Astrocyte of the cerebellum (primary cell): ENCODE measurements around the gene SLC41A3.

ENCODE experiments used
- DNase-seq: peaks from one replicate; pipeline ENCODE4 v3.0.0-alpha.2; 2011; ENCODE audit warnings: low read depth
- H3K4me3 ChIP-seq: 2 replicates; pipeline ENCODE4 v1.5.1; 2011; ENCODE audit warnings: mild to moderate bottlenecking, low read depth, low read length, moderate library complexity
- in situ Hi-C: cut with HindIII; loops from 2 replicates; pipeline ENCODE4 v1.10.0; 2017; ENCODE audit warnings: low sequenced_read_pairs
- TF ChIP-seq, protein P1 (sequence below): IDR thresholded peaks from 2 replicates; pipeline ENCODE4 v1.5.1; 2012; ENCODE audit warnings: low read length, low read depth, moderate library complexity, mild to moderate bottlenecking; ENCODE audit errors: missing control alignments

The SLC41A3 gene

DNA sequence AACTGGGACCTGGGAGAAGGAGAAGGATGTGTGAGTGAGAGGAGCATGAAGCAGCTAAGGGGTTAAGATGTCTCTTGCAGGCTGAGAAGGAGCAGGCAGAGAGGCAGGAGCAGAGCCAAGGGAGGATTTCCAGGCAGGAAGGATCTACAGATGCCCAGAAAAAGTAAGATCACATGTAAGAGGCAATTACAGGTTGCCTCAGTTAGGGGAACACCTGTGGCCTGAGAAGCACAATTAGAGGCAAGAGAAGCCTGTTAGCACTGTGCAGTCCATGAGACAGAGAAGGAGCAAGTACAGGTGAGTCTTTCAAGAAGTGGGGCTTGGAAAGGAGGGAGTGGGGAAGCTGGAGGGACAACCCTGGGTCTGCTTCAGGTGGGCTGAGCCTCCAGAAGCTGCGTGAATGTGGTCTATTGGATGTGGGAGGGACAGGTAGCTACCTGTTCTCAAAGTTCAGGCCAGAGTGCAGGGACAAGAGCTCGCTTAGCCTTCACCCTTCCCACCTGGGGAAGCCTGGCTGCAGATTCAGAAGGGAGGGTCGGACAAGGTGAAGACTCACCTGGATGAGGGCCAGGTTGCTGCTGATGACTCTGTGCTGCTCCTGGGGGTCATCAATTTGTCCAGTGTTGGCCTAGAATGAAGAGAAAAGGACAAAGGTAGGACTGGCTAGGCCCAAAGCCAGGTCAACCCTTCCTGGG is 50.7 kb downstream of the SLC41A3 start:
- DNase-seq = no peak
- TF ChIP-seq, protein P1, sequence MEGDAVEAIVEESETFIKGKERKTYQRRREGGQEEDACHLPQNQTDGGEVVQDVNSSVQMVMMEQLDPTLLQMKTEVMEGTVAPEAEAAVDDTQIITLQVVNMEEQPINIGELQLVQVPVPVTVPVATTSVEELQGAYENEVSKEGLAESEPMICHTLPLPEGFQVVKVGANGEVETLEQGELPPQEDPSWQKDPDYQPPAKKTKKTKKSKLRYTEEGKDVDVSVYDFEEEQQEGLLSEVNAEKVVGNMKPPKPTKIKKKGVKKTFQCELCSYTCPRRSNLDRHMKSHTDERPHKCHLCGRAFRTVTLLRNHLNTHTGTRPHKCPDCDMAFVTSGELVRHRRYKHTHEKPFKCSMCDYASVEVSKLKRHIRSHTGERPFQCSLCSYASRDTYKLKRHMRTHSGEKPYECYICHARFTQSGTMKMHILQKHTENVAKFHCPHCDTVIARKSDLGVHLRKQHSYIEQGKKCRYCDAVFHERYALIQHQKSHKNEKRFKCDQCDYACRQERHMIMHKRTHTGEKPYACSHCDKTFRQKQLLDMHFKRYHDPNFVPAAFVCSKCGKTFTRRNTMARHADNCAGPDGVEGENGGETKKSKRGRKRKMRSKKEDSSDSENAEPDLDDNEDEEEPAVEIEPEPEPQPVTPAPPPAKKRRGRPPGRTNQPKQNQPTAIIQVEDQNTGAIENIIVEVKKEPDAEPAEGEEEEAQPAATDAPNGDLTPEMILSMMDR = no peak
- in situ Hi-C loops = no loop called here
- no peak overlapping the region for H3K4me3 ChIP-seq

DNA sequence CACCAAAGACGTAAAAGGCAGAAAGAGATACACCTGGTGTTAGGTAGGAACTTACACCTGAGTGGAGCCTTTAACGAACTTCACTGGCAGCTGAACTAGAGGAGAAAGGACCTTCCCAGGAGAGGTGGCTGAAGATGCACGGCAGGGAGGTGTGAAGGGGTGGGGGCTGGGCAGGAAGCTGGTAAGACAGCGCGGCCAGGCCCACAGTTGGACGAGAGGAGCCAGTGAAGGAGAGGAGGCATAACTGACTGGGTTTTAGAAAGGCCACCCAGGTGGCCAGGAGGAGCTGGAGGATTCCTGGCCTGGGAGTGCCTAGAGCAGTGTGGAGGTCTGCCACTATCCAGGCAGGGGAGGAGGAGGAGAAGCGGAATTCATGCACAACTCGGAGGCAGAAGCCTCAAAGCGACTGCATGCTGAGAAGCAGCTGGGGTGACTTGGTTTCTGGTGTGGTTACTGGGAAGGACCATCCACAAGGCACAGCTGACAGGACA is 51.9 kb downstream of the SLC41A3 start:
- in situ Hi-C loops = no loop called here
- TF ChIP-seq, protein P1 = no peak

DNA sequence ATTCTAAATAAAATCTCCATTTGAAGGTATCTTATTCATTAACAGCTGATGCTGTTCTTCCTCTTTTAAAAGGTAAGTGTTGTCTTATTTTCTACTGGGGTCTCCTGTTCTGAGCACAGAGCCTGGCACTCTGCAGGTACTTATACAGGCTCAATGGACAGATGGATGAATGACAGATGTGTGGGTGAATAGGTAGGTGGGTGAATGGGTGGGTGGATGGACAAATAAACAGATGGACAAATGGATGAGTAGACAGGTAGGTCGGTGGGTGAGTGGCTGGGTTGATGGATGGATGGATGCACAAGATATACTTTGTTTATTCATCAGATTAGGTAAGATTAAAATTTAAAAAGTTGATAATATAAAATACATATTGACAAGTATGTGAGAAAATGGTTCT is 53.5 kb downstream of the SLC41A3 start:
- H3K4me3 ChIP-seq = no peak overlapping the region
- TF ChIP-seq, protein P1 = no peak
- in situ Hi-C loops = no loop called here
- DNase-seq = no peak

More for the DNA sequence above, 51.9 kb downstream of the SLC41A3 start:
- no peak overlapping the region for H3K4me3 ChIP-seq
- no peak for DNase-seq

DNA sequence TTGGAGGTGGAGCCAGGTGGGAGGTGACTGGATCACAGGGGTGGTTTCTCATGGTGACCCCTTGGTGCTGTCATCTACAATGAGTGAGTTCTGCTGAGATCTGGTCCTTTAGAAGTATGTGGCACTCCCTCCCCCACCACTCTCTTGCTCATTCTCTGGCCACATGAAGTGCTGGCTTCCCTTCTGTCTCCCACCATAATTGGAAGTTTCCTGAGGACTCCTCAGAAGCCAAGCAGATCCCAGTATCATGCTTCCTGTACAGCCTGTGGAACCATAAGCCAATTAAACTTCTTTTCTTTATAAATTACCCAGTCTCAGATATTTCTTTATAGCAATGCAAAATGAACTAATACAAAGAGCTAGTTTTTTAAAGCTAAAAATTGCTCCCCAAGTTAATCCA is 54.7 kb downstream of the SLC41A3 start:
- in situ Hi-C loops = no loop called here
- DNase-seq = no peak
- TF ChIP-seq, protein P1 = no peak
- H3K4me3 ChIP-seq = no peak overlapping the region

DNA sequence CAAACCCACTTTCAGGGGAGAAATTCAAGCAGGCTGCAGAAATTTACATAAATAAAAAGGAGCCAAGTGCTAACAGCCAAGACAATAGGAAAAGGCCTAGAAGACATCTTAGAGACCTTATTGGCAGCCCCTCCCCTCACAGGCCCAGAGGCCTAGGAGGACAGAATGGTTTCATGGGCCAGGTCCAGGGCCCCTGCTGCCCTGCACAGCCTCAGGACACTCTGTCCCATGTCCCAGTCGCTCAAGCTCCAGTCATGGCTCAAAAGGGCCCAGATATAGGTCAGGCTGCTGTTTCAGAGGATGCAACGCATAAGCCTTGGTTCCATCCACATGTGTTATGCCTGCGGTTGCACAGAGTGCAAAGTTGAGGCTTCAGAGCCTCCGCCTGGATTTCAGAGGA is 55.8 kb downstream of the SLC41A3 start:
- in situ Hi-C loops = no loop called here
- no peak overlapping the region for H3K4me3 ChIP-seq
- DNase-seq = no peak
- TF ChIP-seq, protein P1 = no peak

DNA sequence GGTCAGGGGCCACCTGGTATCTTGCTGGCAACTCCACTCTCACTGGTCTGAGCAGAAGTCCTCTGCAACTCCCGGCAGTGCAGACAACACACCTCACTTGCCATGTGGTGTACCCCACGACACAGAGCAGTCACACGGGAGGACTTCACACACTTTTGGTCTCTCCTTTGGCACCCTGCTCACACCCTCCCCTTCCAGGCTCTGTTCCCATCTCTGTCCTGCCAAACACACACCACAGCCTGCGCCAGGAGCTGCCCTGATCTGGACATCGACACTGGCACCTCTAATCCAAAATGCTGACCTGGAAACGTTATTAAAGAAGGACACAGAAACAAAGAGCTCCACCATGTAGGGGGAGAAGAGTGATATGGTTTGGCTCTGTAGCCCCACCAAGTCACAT is 57.2 kb downstream of the SLC41A3 start:
- in situ Hi-C loops = no loop called here
- TF ChIP-seq, protein P1 = no peak
- no peak overlapping the region for H3K4me3 ChIP-seq
- DNase-seq = no peak

DNA sequence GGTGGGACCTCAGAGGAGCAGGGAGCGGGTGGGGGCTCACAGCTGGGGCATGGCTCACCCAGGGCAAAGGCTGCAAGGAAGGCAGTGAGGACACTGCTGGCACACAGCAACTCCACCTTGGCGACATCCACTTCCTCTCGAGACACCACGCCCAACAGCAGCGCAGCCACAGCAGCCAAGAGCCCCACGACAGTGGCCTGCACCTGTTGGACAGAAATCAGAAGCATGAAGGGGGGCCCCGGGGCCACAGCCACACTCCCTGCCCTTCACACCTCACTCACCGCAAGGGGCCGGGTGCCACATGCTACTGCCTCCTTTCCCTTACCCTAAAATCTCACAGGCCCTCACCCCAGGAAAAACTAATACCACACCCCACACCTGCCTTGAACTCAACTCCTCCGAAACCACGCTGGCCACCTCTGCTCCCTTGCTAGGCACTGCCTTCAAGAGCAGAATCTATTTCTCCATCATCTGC is 57.6 kb downstream of the SLC41A3 start:
- H3K4me3 ChIP-seq = no peak overlapping the region
- in situ Hi-C loops = no loop called here
- TF ChIP-seq, protein P1 = no peak
- no peak for DNase-seq
